Astrocyte (in vitro differentiated cells and primary cell): ENCODE results near the gene ZFYVE19. TPM values are rescaled to one million over a fixed set of nuclear protein-coding genes. Genes with fewer than 3 reads are reported as not detected.

Source experiments
- DNase-seq: peaks from one replicate; pipeline ENCODE4 v3.0.0-alpha.2; 2010; ENCODE audit warnings: low read depth
- FAIRE-seq: peaks from 2 replicates; lab custom pipeline; 2011; peaks lifted over from hg19 to GRCh38; lab: Jason Lieb, UNC
- H2AFZ ChIP-seq: 2 replicates; pipeline ENCODE4 v1.6.0; 2012; ENCODE audit warnings: low read depth, low read length, inconsistent platforms
- H3K27ac ChIP-seq: 2 replicates; pipeline ENCODE4 v1.5.1; 2011; ENCODE audit warnings: low read depth, low read length, inconsistent platforms
- H3K27me3 ChIP-seq: 2 replicates; pipeline ENCODE4 v1.6.0; 2011; ENCODE audit warnings: low read length, inconsistent platforms; ENCODE audit not compliant: insufficient read depth
- H3K36me3 ChIP-seq: 2 replicates; pipeline ENCODE4 v1.5.1; 2011; ENCODE audit warnings: low read length, inconsistent platforms; ENCODE audit not compliant: insufficient read depth
- H3K4me1 ChIP-seq: 2 replicates; pipeline ENCODE4 v1.5.1; 2011; ENCODE audit warnings: low read length, inconsistent platforms; ENCODE audit not compliant: insufficient read depth
- H3K4me2 ChIP-seq: 2 replicates; pipeline ENCODE4 v1.6.0; 2012; ENCODE audit warnings: low read length, inconsistent platforms
- H3K4me3 ChIP-seq: 2 replicates; pipeline ENCODE4 v1.5.1; 2011; ENCODE audit warnings: low read depth, mild to moderate bottlenecking, low read length, inconsistent platforms; ENCODE audit not compliant: insufficient read depth
- H3K79me2 ChIP-seq: 2 replicates; pipeline ENCODE4 v1.6.0; 2012; ENCODE audit warnings: mild to moderate bottlenecking, low read length, inconsistent platforms; ENCODE audit not compliant: insufficient read depth
- H3K9ac ChIP-seq: 2 replicates; pipeline ENCODE4 v1.6.0; 2012; ENCODE audit warnings: mild to moderate bottlenecking, low read length, inconsistent platforms
- H3K9me3 ChIP-seq: 2 replicates; pipeline ENCODE4 v1.5.1; 2012; ENCODE audit warnings: low read depth, mild to moderate bottlenecking, low read length, inconsistent platforms; ENCODE audit not compliant: insufficient read depth
- H4K20me1 ChIP-seq: 2 replicates; pipeline ENCODE4 v1.6.0; 2012; ENCODE audit warnings: low read length, inconsistent platforms; ENCODE audit not compliant: insufficient read depth
- H3K27ac Mint-ChIP-seq: one replicate; pipeline ENCODE4 v1.8.0; 2021; ENCODE audit warnings: mild to moderate bottlenecking, mixed read lengths; ENCODE audit not compliant: unreplicated experiment
- H3K27me3 Mint-ChIP-seq: one replicate; pipeline ENCODE4 v1.8.0; 2021; ENCODE audit warnings: low read depth, mixed read lengths; ENCODE audit not compliant: unreplicated experiment
- H3K36me3 Mint-ChIP-seq: one replicate; pipeline ENCODE4 v1.8.0; 2021; ENCODE audit warnings: low read depth, mixed read lengths; ENCODE audit not compliant: unreplicated experiment
- H3K4me1 Mint-ChIP-seq: one replicate; pipeline ENCODE4 v1.8.0; 2021; ENCODE audit warnings: low read depth, mixed read lengths; ENCODE audit not compliant: unreplicated experiment
- H3K4me3 Mint-ChIP-seq: one replicate; pipeline ENCODE4 v1.8.0; 2021; ENCODE audit warnings: mild to moderate bottlenecking, moderate library complexity, mixed read lengths; ENCODE audit not compliant: unreplicated experiment
- H3K9me3 Mint-ChIP-seq: one replicate; pipeline ENCODE4 v1.8.0; 2021; ENCODE audit warnings: mild to moderate bottlenecking, mixed read lengths; ENCODE audit not compliant: unreplicated experiment
- CTCF ChIP-seq: IDR thresholded peaks from 2 replicates; pipeline ENCODE4 v1.5.1; 2011; ENCODE audit warnings: low read depth, mild to moderate bottlenecking, inconsistent platforms, low read length, moderate library complexity; ENCODE audit not compliant: insufficient read depth
- EZH2 ChIP-seq: IDR thresholded peaks from 2 replicates; pipeline ENCODE4 v1.6.1; 2012; ENCODE audit warnings: mild to moderate bottlenecking, low read length, inconsistent platforms; ENCODE audit not compliant: insufficient read depth
- total RNA-seq: library from RNA; stranded (reverse); gene quantifications from 2 replicates; pipeline ENCODE4 v1.2.1, GENCODE V29; 2021

The ZFYVE19 gene
- total RNA-seq, 1 donor from 2014 or later, result 13.0 TPM

GRCh38 chr15:40836020-40836419 lies 29.1 kb downstream of the ZFYVE19 start:
- Histone ChIP-seq H3K36me3 (no peaks in the 10 kb centered on the region), H4K20me1 (no peaks in the 10 kb centered on the region), H3K4me3 (no peak overlapping the region), H3K4me1 (no peaks in the 10 kb centered on the region), H3K27ac (no peak overlapping the region), H3K27me3 (no peaks in the 10 kb centered on the region), H3K9me3 (no peaks in the 10 kb centered on the region), H3K9ac (no peak overlapping the region), H3K79me2 (no peaks in the 10 kb centered on the region), H3K4me2 (no peak overlapping the region), H2AFZ (no peak overlapping the region)
- TF ChIP-seq EZH2 (no peak), CTCF (no peak)
- Mint-ChIP-seq H3K4me1 (peaks cover 4% of the 10 kb centered on the region), H3K27ac (no peak overlapping the region), H3K27me3 (peaks cover 2% of the 10 kb centered on the region), H3K36me3 (peaks cover 2% of the 10 kb centered on the region), H3K9me3 (no peaks in the 10 kb centered on the region), H3K4me3 (no peak overlapping the region)
- FAIRE-seq (no peak), DNase-seq (no peak)

GRCh38 chr15:40838756-40839155 lies 31.9 kb downstream of the ZFYVE19 start:
- Histone ChIP-seq H3K27ac (no peak overlapping the region), H3K4me3 (no peak overlapping the region), H3K9ac (no peak overlapping the region), H3K27me3 (peaks cover 4% of the 10 kb centered on the region), H3K79me2 (no peaks in the 10 kb centered on the region), H2AFZ (no peak overlapping the region), H3K9me3 (no peaks in the 10 kb centered on the region), H3K36me3 (no peaks in the 10 kb centered on the region), H4K20me1 (no peaks in the 10 kb centered on the region), H3K4me1 (no peaks in the 10 kb centered on the region), H3K4me2 (no peak overlapping the region)
- Mint-ChIP-seq H3K27me3 (peaks cover 9% of the 10 kb centered on the region), H3K9me3 (no peaks in the 10 kb centered on the region), H3K36me3 (peaks cover 2% of the 10 kb centered on the region), H3K27ac (no peak overlapping the region), H3K4me1 (peaks cover 5% of the 10 kb centered on the region), H3K4me3 (no peak overlapping the region)
- no peak for FAIRE-seq
- DNase-seq, result no peak
- TF ChIP-seq CTCF (no peak), EZH2 (no peak)

- no peak overlapping the region for H3K9ac ChIP-seq
- Mint-ChIP-seq H3K9me3 (no peaks in the 10 kb centered on the region), H3K27ac (no peak overlapping the region), H3K4me1 (peaks cover 19% of the 10 kb centered on the region), H3K36me3 (peaks cover 2% of the 10 kb centered on the region), H3K27me3 (peaks cover 13% of the 10 kb centered on the region), H3K4me3 (no peak overlapping the region)
- no peak for TF ChIP-seq EZH2
- TF ChIP-seq CTCF, result no peak
- DNase-seq (no peak), FAIRE-seq (no peak)
- no peaks in the 10 kb centered on the region for H3K79me2 ChIP-seq
- no peak overlapping the region for H3K4me2 ChIP-seq
- H3K4me1 ChIP-seq, result peaks cover 13% of the 10 kb centered on the region
- H3K9me3 ChIP-seq, result no peaks in the 10 kb centered on the region
- H3K27me3 ChIP-seq, result peaks cover 11% of the 10 kb centered on the region
- H2AFZ ChIP-seq, result no peak overlapping the region
- no peaks in the 10 kb centered on the region for H3K36me3 ChIP-seq
- no peaks in the 10 kb centered on the region for H4K20me1 ChIP-seq
- no peak overlapping the region for H3K4me3 ChIP-seq
- no peak overlapping the region for H3K27ac ChIP-seq
Measured at GRCh38 chr15:40841741-40842140, 34.9 kb downstream of the ZFYVE19 start.
